ENCODE results near the gene PKP1.

PKP1 gene

DNA sequence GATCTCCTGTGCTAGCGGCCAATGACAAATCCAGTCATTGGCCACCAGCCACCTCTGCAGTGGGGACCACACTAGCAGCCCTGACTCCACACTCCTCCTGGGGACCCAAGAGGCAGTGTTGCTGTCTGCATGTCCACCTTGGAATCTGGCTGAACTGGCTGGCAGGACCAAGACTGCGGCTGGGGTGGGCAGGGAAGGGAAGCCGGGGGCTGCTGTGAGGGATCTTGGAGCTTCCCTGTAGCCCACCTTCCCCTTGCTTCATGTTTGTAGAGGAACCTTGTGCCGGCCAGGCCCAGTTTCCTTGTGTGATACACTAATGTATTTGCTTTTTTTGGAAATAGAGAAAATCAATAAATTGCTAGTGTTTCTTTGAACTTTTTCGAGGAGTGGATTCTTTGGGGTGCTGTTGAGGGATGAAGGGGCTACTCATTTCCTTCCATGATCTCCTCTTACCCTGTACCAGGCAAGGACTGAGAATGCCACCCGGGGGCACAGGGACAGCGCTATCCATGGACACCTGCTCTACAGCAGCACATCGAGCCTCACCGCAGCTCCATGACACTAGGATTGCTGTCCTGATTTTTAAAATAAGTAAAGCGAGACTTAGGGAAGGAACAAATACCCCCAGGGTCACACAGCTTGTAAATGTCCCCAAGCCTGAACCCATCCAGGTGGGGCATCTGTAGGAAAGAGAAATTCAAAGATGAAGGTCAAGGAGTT is 49.5 kb downstream of the PKP1 start:
- DNase-seq, result no peak

DNA sequence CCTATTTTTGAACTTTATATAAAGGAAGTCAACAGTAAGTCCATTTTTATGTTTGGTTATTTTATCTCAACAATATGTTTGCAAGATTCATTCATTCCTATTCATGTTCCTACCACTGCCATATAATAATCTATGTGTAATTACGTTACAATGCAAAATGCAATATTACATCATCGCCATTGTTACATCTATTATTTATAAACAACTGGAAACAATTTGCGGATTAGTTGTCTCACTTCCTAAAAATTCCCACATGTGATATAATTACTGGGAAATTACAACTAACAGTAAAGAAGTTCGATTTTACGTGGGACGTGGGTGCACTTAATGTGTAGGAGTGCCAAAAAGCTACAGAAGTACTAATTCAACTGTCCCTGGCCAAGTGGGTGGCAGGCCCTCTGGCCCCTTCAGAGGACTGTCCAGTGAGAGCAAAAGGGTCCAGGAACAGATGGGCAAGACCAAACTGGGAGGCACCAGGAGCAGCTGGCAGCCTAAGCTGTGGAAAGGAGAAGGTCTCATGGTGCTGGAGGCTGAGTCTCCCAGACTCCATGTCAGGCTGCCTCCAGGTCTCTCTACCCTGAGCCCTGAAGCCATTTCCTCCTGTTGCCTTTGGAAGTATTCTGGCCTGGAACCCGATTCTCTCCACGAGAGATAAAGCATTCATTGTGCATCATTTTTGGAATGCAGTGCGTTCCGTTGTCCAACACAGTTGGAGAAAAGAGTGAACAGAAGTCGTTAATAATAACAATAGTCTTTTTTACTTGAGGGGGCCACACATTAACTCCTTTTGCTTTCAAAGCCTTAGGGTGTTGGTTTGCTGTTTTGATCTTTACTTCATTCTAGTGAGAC is 51.2 kb downstream of the PKP1 start:
- DNase-seq, result no peak

DNA sequence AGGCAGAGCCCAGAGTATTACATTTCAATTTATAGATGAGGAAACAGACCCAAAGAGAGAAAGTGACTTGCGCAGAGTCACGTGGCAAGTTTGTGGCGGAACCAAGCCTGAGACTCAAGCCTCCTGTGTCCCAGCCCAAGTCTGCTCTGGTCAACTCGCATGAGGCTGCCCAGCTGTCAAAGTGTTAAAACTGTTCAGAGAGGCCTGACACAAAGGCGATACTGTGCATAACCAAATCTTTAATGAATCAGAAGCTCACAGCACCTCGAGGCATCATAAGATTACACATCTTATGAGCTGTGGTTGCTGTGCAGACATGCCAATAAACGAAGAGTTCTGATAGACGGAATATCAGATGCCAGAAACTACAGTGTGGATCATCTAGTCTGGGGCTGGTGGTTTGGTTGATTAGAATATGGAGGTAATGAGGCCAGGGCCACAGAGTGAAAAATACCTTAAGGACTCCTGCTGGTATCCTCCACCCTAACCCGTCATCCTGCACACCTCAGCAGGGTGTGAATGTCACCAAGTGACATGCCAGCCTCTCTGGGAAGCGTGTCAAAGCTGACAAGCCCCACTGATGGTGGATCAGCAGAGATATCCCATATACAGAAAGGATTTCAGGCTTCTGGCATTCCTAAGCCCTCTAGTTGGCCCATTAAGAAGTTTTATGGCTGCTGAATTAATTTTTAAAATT is 52.0 kb downstream of the PKP1 start:
- DNase-seq, result no peak

DNA sequence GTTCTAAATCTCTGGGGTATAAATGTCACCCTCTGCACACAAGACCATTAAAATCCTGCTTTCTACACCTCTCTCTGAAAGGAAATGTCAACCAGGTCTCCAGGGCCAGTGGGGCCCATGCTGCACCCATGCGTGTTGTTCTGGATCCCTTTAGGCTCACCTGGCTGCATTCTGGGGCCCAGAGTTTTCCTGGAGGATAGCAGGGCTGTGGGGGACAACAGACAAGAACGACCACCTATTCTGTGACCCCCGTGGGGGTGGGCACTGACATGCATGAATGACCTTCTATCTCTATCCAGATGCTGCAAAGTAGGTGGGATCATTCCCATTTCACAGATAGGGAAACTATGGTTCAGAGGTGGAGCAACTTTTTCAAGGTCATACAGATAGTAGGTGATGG is 52.6 kb downstream of the PKP1 start:
- no peak for DNase-seq

DNA sequence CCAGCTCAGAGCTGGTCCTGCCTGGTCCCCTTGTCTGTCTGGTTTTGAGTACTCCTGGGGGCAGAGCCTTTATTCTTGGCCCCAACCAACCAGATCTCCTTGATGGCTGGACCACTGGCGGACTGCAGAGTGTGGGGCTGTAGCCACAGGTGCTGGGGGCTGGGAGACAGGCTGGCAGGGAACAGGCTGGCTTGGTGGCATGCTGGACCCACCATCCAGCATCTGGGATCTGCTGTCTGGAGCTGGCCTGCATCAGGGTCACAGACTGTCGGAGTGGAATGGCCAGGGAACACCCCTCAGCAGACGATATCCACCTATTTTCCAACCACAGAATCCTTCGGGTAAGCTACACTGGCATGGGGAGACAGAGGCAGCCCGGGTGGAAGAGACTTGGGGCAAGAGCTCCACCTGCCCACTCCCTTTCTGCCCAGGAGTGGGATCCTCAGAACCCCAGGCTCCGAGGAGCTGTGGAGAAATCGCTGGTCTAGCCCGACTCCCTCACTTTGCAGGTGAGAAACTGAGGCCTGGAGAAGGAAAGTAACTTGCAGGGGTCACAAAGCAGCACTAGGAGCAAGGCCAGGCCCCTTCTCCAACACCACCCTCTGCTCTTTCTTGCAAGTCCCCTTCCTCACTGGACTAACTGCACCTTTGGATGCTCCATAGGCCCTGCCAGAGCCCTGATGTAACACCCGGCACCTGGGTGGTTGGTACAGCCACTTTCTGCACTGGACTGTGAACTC is 53.6 kb downstream of the PKP1 start:
- DNase-seq, result no peak

DNA sequence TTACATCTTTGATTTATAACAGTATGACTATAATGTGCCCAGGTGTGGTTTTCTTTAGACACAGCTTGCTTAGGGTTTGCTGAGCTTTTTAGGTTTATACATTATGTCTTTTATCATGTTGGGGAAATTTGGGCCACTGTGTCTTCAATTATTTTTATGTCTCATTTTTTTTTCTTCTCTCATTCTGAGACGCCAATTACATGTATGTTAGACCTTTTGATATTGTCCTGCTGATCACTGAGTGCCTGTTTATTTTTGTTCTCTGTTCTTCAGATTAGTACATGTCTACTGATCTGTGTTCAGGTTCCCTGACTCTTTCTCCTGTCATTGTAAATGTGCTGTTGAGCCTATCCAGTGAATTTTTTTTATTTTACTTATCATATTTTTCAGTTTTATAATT is 58.1 kb downstream of the PKP1 start:
- no peak for DNase-seq

DNA sequence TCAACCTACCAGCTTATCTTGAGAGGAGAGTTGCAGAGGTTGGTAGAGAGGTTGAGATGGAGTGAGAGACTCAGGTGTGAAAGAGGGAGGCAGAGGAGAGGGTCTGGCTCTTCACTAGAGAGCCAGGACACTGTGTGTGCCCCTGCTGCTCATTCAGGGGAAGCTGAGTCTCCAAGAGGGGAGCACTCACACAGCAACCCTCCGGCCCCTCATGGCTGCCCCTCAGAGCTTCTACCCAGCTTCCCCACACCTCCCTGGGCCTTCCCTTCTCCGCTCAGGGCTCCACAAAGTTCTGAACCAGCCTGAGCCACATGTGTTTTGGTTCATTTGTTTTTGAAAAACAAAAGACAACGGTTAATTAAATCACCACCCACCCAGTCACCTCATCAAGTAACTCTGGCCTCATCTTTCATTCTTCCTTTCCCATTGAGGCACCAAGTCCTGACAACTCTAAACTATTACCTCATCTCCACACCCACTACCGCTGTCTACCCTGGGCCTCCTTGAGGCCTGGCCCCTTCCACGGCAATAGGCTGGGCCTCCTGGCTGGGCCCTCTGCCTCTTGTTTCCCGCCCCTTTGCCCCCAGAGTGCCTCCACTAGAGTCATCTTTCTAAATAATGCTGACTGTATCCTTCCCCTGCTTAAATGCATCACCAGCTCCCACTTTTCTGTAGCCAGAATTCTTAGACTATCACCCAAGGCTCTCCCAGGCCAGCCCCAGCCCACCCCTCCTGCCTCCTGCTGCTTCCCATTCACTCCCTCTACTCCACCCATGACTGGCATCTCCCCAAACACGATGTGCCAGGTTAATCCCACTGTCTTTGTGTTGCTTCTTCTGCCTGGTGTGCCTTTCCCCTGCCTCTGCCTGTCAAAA is 61.1 kb downstream of the PKP1 start:
- no peak for DNase-seq

DNA sequence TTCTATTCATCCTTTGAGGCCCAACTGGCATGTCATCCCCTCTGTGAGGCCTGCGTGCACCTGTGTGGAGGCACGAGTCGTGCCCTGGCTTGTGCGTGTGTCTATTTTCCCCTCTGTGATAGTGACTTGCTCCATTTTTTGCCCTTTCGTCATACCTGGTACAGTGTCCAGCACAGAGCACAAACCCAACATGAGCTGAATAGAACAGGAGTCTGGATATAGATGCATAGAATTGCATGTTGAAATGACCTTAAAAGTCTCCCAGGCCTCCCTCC is 61.7 kb downstream of the PKP1 start:
- no peak for DNase-seq

DNA sequence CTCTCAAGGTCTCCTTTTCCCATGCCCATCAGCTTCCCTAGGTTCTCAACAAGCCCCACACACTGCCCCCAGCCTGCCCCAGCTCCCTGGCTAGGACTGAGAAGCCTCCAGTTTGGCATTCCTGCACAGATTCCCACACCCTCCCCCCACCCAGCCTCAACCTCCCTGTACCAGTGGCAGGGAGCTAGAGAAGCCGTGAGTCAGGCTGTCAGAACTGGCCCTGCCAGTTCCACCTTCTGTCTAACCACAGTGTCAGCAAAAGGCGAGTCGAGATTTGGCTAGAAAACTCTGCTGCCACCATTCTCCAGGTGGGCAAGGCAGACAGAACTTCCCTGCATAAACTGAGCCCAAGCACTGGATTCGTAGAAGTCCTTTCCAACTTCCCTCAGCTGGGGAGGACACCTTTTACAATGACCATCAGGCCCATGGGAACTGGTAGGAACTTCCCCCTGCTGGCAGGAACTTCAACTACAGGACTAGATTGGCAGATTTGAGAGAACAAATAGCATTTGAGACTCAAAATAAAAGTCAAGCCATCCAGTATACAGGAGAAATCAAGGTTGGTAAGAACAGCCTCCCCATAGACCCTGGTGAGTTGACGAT is 63.1 kb downstream of the PKP1 start:
- DNase-seq, result no peak

DNA sequence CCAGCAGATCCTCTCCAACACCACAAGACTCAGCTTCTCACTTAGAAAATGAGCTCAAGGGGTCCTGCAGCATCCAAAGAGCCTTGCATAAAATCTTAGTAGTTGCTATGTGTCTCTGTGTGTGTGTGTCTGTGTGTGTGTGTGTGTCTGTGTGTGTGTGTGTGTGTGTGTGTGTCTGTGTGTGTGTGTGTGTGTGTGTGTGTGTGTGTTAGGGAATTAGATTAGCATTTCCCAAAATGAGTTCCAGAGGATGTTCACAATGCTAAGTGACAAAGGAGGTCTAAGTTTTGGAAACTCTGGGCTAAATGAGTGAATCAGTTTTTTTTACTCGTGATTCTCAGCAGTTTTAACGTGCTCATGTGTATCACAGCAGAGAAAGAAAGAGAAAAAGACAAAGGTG is 63.7 kb downstream of the PKP1 start:
- DNase-seq, result no peak

DNA sequence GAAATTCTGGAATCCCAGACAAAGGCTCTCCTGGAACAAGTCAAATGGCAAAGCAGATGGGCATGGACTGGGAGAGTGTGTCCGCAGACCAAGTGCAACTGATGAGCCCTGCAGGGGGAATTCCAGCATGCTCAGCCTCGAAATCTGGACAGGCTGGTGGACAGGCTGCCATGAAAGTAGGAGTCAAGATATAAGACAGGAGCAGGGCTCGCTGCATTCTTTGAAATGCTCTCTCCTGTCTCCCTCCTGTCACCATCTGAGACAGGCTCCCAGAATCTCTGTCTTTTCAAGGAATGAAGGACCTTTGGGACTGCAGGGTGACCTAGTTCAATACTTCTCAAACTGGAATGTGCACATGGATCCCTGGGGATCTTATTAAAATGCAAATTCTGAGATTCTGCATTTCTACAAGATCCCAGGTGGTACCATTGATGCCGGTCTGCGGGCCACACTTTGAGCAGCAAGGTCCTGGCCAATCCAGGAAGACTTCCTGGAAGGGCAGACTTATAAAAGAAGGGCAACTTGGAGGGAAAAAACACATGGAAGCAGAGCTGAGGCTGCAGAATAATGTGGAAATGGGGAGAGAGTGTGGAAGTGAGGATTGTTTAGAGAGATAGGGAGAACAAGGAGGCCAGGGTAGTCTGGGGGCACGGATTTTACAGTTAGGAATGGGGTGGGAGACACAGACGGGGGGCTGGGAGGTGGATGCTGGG is 64.3 kb downstream of the PKP1 start:
- DNase-seq, result no peak

DNA sequence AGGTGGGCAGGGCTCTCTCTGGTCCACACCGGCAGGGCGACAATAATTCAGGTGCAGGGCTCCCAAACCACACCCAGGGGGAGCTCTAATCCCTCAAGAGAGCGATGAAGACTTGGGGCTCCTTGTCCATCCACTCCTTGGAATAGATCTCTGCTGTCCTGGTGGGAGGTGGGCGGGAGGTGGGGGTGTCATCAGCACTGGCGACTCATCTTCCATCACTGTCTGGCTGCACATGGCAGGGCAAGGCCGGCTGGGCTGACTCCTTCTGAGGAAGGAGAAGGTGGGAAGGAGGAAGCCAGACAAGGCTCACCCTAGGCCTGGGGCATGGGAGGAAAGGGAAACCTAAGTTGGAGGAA is 64.9 kb downstream of the PKP1 start:
- peak; percentile 4 for DNase-seq

DNA sequence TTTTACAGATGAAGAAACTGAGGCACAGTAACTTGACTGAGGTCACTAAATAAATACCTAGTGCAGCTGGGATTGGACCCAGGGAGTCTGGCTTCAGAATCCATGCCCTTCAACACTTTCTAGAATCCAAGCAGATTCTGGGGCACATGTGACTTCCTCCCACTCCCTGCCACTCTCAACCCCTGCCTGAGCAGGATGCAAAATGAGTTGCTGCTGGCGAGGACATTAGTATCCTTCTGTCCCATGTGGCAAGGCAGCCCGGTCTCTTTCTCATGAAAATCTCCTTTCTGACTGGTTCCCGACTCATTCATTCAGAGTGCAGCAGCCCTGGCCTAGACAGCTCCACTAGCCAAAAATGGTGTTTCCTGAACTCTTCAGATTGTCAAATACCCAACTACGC is 65.8 kb downstream of the PKP1 start:
- DNase-seq, result no peak

DNA sequence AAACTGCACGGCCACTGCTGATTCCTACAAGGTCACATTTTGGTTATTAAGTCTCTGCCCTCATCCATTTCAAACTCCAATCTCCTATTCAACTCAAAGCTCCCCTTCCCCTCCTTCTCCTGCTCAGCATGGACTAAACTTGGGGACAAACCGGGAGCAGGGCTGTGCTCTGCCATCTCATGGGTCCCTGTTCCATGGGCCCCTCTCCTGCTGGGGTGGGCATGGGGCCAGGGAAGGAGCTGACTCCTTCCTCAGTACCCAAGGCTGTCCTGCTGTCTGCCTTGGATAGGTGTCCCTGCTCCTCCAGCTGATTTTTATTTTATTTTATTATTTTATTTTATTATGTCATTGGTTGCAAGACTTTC is 67.0 kb downstream of the PKP1 start:
- DNase-seq, result no peak

DNA sequence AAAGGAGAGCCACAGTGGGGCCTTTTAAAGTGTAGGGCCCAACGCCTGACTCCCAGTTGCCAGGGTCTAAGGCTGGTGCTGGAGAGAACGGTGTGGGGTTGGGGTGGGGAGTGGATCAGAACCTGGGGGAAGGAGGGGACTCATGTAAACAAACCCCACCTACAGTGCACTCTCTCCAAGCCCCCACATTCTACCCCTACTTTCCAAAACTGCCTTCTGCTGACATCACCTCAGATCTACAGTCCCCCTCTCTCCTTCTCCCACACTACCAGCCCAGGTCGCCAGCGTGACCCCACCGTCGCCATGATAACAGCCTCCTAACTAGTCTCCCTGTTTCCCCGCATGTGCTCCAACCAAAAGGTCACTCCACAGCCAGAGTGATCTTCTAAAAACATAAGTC is 67.6 kb downstream of the PKP1 start:
- no peak for DNase-seq

DNA sequence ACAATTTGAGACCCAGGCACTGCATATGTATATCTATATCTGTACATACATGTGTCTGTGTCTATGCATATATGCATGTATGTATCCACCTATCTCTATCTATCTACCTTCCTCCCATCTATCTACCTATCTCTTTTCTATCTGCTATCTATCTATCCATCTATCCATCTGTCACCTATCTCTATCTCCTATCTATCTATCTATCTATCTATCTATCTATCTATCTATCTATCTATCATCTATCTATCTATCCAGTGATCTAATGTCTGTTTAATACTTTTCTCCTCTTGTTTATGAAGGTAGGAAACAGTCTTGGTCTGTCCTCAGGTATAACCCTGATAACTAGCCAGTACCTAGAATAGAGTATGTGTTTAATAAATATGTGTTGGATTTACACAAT is 68.3 kb downstream of the PKP1 start:
- no peak for DNase-seq

DNA sequence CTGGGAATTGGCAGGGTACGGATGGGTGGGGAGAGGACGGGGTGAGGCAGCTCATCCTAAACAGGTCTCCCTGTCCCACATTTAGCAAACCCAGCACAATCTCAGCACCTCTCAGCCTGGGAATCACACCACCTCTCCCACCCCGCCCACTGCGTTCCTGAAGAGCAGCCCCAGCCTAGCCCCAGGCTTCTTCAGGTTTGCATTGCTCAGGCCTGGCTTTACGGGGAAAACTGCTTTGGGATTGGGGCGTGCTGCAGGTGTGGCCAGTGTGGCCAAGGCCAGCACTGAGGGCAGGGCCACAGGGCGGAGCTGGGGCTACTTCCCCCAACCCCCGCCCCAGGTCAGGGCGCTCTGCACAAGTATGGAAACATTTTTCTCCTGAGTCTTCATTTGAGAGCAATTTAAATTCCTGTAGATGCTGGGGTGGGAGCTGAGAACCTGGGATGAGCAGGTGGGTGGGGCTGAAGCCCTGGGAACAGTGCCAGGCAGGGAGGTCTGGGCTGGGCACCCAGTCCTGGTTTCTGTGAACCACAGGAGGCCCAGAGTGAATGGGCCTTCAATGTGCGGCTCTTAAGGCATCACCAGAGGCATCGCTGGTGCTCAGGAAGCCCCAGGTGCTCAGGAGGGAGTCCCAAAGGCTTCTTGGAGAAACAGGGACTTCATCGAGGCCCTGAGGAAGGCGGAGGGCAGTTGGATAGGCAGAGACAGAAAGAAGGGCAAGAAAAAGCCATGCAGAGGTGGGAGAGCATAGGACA is 70.1 kb downstream of the PKP1 start:
- DNase-seq, result no peak

DNA sequence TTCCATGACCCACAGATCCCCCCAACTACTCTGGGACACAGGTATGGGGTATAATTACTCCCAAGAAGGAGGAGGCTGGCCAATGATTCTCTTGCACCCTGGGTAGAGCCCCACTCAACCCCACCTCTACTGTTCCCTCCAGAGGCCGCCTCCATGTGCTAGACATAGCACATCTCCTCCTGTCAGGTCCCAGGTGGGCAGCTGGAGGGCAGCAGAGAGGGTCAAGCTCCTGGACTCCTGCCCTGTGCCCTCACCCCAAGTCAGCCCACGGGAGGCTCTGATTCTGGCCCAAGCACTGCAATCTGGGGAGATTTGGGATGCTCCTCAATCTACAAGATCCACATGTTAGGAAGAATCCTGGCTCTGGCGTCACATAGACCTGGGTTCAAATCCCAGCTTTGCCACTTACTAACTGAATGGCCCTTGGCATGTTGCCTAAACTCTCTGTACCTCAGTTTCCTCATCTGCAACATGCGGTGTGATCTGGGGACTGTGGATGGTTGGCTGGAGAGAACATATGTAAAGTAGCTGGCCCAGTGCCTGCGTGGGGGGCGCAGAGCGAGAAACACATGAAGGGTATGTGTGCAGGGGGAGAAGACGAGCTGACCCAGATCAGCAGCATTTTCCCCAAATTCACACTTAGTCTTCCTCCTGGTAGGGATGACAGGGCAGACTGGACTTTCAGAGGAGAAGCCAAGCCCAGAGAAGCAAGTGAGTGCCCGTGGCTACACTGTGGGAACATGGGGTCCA is 71.0 kb downstream of the PKP1 start:
- DNase-seq, result no peak

DNA sequence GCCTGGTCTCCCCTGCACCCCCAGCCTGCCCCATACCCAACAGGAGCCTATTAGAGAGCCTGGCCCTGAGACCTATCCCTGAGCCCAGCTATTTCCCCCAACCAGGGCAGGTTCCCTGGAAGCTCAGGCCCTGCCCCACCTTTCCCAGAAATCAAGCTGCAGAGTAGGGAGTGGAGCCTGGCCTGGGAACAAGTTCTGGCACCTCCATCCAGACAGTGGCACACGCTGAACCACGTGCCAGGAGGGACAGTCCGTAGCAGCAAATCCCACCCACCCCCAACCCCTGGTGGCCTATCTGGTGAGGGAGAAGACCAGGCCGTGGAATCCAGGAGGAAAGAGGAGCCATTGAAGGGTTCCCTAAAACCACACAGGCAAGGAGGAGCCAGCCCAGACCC is 71.6 kb downstream of the PKP1 start:
- DNase-seq, result no peak

DNA sequence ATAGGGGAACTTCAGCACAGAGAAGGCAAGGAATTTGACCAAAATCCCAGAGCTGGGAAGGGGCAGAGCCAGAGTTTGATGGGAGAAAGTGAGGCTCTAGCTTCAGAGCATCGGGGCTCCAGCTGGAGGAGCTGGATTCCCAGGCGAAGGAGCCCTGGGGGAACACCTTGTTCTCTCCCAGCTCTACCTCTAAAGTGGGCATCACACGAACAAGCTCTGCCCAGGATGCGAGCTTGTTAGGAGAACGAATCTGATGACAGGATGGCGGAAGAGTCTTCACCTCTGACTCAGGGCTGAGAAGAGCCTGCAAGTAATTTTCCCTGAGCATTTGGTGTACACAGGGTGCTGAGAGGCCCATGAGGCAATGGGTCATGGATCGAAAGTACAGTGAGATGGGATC is 72.2 kb downstream of the PKP1 start:
- DNase-seq, result no peak

Data from stimulated activated CD4-positive, alpha-beta T cell treated with anti-CD3 and anti-CD28 coated beads, Interleukin-12 subunit alpha, Interleukin-12 subunit beta, amount 100 ng/mL, for 4 hours (primary cell).